Spleen (tissue), 7 donors: ENCODE data around the gene RAP1GAP.

Experiments
- CTCF ChIP-seq, 11 experiments: fragments of 200-600 bp in 7 of 11; fragments of 450-650 bp in 4 of 11; sonication (generic) in 4 of 11; IDR thresholded peaks in 8 of 11; conservative IDR thresholded peaks in 3 of 11; 1 replicate in 7 of 11; 2 replicates in 4 of 11; pipeline versions ENCODE4 v1.4.0 to v1.8.0; 2016 to 2021; ENCODE audit warnings: antibody characterized with exemption in 11 of 11, inconsistent platforms in 4 of 11, mild to moderate bottlenecking in 1 of 11
- POLR2A ChIP-seq, 3 donors: fragments of 450-650 bp; IDR thresholded peaks; one replicate each; pipeline ENCODE4 v1.5.1; 2017; ENCODE audit warnings: antibody characterized with exemption in 3 of 3, mild to moderate bottlenecking in 1 of 3
- POLR2AphosphoS5 ChIP-seq, 3 donors: sonication (generic); formaldehyde crosslinking; IDR thresholded peaks; one replicate each; pipeline ENCODE4 v1.5.1; 2017; ENCODE audit warnings: antibody characterized with exemption in 3 of 3
- donor health status: DM: no; HTN: no; CAD: no; lungs with moderate emphysema.
- donor health status: DM: no; HTN: no; CAD: no.
- donor health status: DM: no; HTN: no; CAD: no.

GRCh38 chr1:21701401-21701800, 32.2 kb upstream of the RAP1GAP start:
- TF ChIP-seq POLR2A (IDR thresholded peaks at IDR 0.05): no peak
- no peak for TF ChIP-seq CTCF (IDR thresholded peaks at IDR 0.05 in 8 of 11, conservative IDR thresholded peaks at IDR 0.05 in 3 of 11)
- TF ChIP-seq POLR2AphosphoS5 (IDR thresholded peaks at IDR 0.05): no peak
